HG03135 (cell line): Measurements from ENCODE around the gene AMER2.
A peak's percentile ranks its signal among the peaks of the same experiment; 100 is the strongest.
"Not testable (repeated sequence)": the region's sequence is repeated elsewhere in the genome, so short reads cannot be mapped to it uniquely, and the experiment has no call there.

Source experiments
- ATAC-seq: cut with Tn5 transposase; IDR thresholded peaks from one replicate; pipeline ENCODE4 v1.9.1; 2021; ENCODE audit warnings: mild to moderate bottlenecking, moderate library complexity; ENCODE audit not compliant: unreplicated experiment

AMER2 gene

GRCh38 chr13:25186187-25186586 is 14.1 kb upstream of the AMER2 start:
- no peak for ATAC-seq

GRCh38 chr13:25181597-25181996 is 9.5 kb upstream of the AMER2 start:
- peak; percentile 9 for ATAC-seq

GRCh38 chr13:25180775-25181537 is 8.9 kb upstream of the AMER2 start:
- peak; percentile 68 for ATAC-seq

- ATAC-seq: no peak
Observed at GRCh38 chr13:25179832-25180774, 8.0 kb upstream of the AMER2 start.

- ATAC-seq: no peak
Observed at GRCh38 chr13:25179011-25179410, 6.9 kb upstream of the AMER2 start.

GRCh38 chr13:25178070-25178469 is 6.0 kb upstream of the AMER2 start:
- ATAC-seq: no peak

- no peak for ATAC-seq
Observed at GRCh38 chr13:25177636-25178035, 5.5 kb upstream of the AMER2 start.

- no peak for ATAC-seq
Observed at GRCh38 chr13:25177012-25177411, 4.9 kb upstream of the AMER2 start.

- ATAC-seq: no peak
Observed at GRCh38 chr13:25175431-25175830, 3.3 kb upstream of the AMER2 start.

GRCh38 chr13:25175026-25175425 is 2.9 kb upstream of the AMER2 start:
- no peak for ATAC-seq

GRCh38 chr13:25174304-25174703 is 2.2 kb upstream of the AMER2 start:
- ATAC-seq: no peak

- ATAC-seq: no peak
Observed at GRCh38 chr13:25172303-25172630, 179 bp upstream of the AMER2 start.

- no peak for ATAC-seq
Observed at GRCh38 chr13:25171170-25171516, 945 bp downstream of the AMER2 start.

- no peak for ATAC-seq
Observed at GRCh38 chr13:25170554-25171111, 1.5 kb downstream of the AMER2 start.

GRCh38 chr13:25169951-25170553 is 2.0 kb downstream of the AMER2 start:
- ATAC-seq: no peak

GRCh38 chr13:25169356-25169755 is 2.7 kb downstream of the AMER2 start:
- no peak for ATAC-seq

GRCh38 chr13:25168790-25169189 is 3.3 kb downstream of the AMER2 start:
- no peak for ATAC-seq

GRCh38 chr13:25167382-25168174 is 4.5 kb downstream of the AMER2 start:
- ATAC-seq: no peak

- ATAC-seq: no peak
Observed at GRCh38 chr13:25166306-25166705, 5.8 kb downstream of the AMER2 start.

- ATAC-seq: no peak
Observed at GRCh38 chr13:25165663-25166062, 6.4 kb downstream of the AMER2 start.

GRCh38 chr13:25165163-25165562 is 6.9 kb downstream of the AMER2 start:
- ATAC-seq: not testable (repeated sequence)
